ENCODE data around the gene EPS15. TPM values are rescaled to one million over a fixed set of nuclear protein-coding genes. Genes with fewer than 3 reads are reported as not detected.

The EPS15 gene
- total RNA-seq, 1 experiment from 2014 or later = 54.4 TPM

GRCh38 chr1:51517361-51518032 is 1.6 kb downstream of the EPS15 start:
- POLR2A ChIA-PET = no interaction called here

GRCh38 chr1:51516649-51517158 is 2.4 kb downstream of the EPS15 start:
- DNase-seq (ENCODE audit: low read depth, low spot score) (no peak), ATAC-seq (no peak)
- TF ChIP-seq TCF7L2 (IDR thresholded peaks at IDR 0.05; ENCODE audit: low read depth, low read length) = no peak
- no peak for TF ChIP-seq POLR2AphosphoS5 (IDR thresholded peaks at IDR 0.05; ENCODE audit: low read depth, low read length)
- TF ChIP-seq, protein P1, sequence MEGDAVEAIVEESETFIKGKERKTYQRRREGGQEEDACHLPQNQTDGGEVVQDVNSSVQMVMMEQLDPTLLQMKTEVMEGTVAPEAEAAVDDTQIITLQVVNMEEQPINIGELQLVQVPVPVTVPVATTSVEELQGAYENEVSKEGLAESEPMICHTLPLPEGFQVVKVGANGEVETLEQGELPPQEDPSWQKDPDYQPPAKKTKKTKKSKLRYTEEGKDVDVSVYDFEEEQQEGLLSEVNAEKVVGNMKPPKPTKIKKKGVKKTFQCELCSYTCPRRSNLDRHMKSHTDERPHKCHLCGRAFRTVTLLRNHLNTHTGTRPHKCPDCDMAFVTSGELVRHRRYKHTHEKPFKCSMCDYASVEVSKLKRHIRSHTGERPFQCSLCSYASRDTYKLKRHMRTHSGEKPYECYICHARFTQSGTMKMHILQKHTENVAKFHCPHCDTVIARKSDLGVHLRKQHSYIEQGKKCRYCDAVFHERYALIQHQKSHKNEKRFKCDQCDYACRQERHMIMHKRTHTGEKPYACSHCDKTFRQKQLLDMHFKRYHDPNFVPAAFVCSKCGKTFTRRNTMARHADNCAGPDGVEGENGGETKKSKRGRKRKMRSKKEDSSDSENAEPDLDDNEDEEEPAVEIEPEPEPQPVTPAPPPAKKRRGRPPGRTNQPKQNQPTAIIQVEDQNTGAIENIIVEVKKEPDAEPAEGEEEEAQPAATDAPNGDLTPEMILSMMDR (IDR thresholded peaks at IDR 0.05) = no peak
- H3K9me3 ChIP-seq (ENCODE audit: control insufficient read depth, insufficient read depth, low read depth, low read length) = no peaks in the 10 kb centered on the region
- H3K27ac ChIP-seq (ENCODE audit: low read length) = peak overlapping the region; percentile 94
- H3K4me3 ChIP-seq (ENCODE audit: low read depth in 2 of 2, low read length in 2 of 2) = peak overlapping the region; percentile 91 to 95
- no peaks in the 10 kb centered on the region; the same call in 1 of the 2 replicates for H3K36me3 ChIP-seq (ENCODE audit: control insufficient read depth, insufficient read depth, low read length)
- POLR2A ChIA-PET = interaction anchor here (1.0 kb wide), 1 partner anchor 96 kb away, joined by 3 read pairs; no protein-coding TSS in a partner anchor
- peaks cover 46% of the 10 kb centered on the region for H3K4me1 ChIP-seq (ENCODE audit: control insufficient read depth, insufficient read depth, low read length)
- no peaks in the 10 kb centered on the region for H3K27me3 ChIP-seq (ENCODE audit: control insufficient read depth, insufficient read depth, low read length)
- TSS peak; percentile 46 for BruUV-seq (replicated peaks)
- in situ Hi-C loops (cut with HindIII; ENCODE audit: low pct_unique_long_range_greater_than_20kb, low sequenced_read_pairs) = no loop called here
- intact Hi-C loops (cut with micrococcal nuclease; ENCODE audit: unreplicated experiment) = no loop called here
- CTCF ChIA-PET = no interaction called here

More at GRCh38 chr1:51517361-51518032, 1.6 kb downstream of the EPS15 start:
- H3K36me3 ChIP-seq (ENCODE audit: control insufficient read depth, insufficient read depth, low read length) = no peaks in the 10 kb centered on the region; the same call in 1 of the 2 replicates
- peak overlapping the region; percentile 94 for H3K27ac ChIP-seq (ENCODE audit: low read length)
- H3K9me3 ChIP-seq (ENCODE audit: control insufficient read depth, insufficient read depth, low read depth, low read length) = no peaks in the 10 kb centered on the region
- no TSS peak for BruUV-seq (replicated peaks)
- TF ChIP-seq, protein P2, sequence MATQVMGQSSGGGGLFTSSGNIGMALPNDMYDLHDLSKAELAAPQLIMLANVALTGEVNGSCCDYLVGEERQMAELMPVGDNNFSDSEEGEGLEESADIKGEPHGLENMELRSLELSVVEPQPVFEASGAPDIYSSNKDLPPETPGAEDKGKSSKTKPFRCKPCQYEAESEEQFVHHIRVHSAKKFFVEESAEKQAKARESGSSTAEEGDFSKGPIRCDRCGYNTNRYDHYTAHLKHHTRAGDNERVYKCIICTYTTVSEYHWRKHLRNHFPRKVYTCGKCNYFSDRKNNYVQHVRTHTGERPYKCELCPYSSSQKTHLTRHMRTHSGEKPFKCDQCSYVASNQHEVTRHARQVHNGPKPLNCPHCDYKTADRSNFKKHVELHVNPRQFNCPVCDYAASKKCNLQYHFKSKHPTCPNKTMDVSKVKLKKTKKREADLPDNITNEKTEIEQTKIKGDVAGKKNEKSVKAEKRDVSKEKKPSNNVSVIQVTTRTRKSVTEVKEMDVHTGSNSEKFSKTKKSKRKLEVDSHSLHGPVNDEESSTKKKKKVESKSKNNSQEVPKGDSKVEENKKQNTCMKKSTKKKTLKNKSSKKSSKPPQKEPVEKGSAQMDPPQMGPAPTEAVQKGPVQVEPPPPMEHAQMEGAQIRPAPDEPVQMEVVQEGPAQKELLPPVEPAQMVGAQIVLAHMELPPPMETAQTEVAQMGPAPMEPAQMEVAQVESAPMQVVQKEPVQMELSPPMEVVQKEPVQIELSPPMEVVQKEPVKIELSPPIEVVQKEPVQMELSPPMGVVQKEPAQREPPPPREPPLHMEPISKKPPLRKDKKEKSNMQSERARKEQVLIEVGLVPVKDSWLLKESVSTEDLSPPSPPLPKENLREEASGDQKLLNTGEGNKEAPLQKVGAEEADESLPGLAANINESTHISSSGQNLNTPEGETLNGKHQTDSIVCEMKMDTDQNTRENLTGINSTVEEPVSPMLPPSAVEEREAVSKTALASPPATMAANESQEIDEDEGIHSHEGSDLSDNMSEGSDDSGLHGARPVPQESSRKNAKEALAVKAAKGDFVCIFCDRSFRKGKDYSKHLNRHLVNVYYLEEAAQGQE (IDR thresholded peaks at IDR 0.05; ENCODE audit: insufficient read depth in 1 of 2, low read depth in 2 of 2, low read length in 1 of 2) = no peak
- TF ChIP-seq POLR2AphosphoS5 (IDR thresholded peaks at IDR 0.05; ENCODE audit: low read depth, low read length) (no peak), SIN3A (IDR thresholded peaks at IDR 0.05; ENCODE audit: borderline replicate concordance, insufficient read depth, low read depth, low read length) (no peak), TCF7L2 (IDR thresholded peaks at IDR 0.05; ENCODE audit: low read depth, low read length) (peak; percentile 88; the same call in 1 of the 2 replicates)
- TF ChIP-seq, protein P1 (IDR thresholded peaks at IDR 0.05) = no peak
- in situ Hi-C loops (cut with HindIII; ENCODE audit: low pct_unique_long_range_greater_than_20kb, low sequenced_read_pairs) (no loop called here), intact Hi-C loops (cut with micrococcal nuclease; ENCODE audit: unreplicated experiment) (no loop called here)
- peak overlapping the region; percentile 91 to 95 for H3K4me3 ChIP-seq (ENCODE audit: low read depth in 2 of 2, low read length in 2 of 2)
- peak; percentile 38 for ATAC-seq
- peaks cover 46% of the 10 kb centered on the region for H3K4me1 ChIP-seq (ENCODE audit: control insufficient read depth, insufficient read depth, low read length)
- CTCF ChIA-PET = no interaction called here
- DNase-seq (ENCODE audit: low read depth, low spot score) = no peak
- no peaks in the 10 kb centered on the region for H3K27me3 ChIP-seq (ENCODE audit: control insufficient read depth, insufficient read depth, low read length)

Measured in Panc1 (cell line).